ENCODE data around the gene PARP3. TPM values are rescaled to one million over a fixed set of nuclear protein-coding genes. Genes with fewer than 3 reads are reported as not detected.
"Not testable (repeated sequence)": the region's sequence is repeated elsewhere in the genome, so short reads cannot be mapped to it uniquely, and the experiment has no call there.

Gene PARP3
- total and polyA plus RNA-seq, 9 of the 15 experiments (the other 6 are each of a cell fraction or from before 2014, with no cell fraction given), result 0.46 to 6.6 (median 4.5) TPM

- H3K27me3 ChIP-seq (ENCODE audit: control insufficient read depth in 2 of 2, insufficient read depth in 2 of 2, low read length in 2 of 2); H3K9me3 ChIP-seq (replicated peaks; ENCODE audit: control insufficient read depth, insufficient read depth, low read depth, low read length); H2AFZ ChIP-seq (ENCODE audit: low read depth, low read length); ATAC-seq; H3K4me3 ChIP-seq; H3K9me1 ChIP-seq (ENCODE audit: control insufficient read depth, insufficient read depth, low read length); intact Hi-C loops (cut with micrococcal nuclease); H4K20me1 ChIP-seq (replicated peaks; ENCODE audit: control insufficient read depth, insufficient read depth, low read length); FAIRE-seq; BruUV-seq (replicated peaks); in situ Hi-C loops (cut with MboI); CTCF ChIA-PET (ENCODE audit: low intra/inter-chr PET ratio); H3K27ac ChIP-seq (ENCODE audit: extremely low read depth, low read depth, low read length); DNase-seq (ENCODE audit: extremely low read depth in 1 of 4, low spot score in 3 of 4): not testable (repeated sequence)
- H3K4me2 ChIP-seq (ENCODE audit: insufficient read depth, low read length), result peak overlapping the region; percentile 96
- H3K36me3 ChIP-seq (ENCODE audit: control insufficient read depth, insufficient read depth, low read length), result peaks cover 41% of the 10 kb centered on the region
- H3K4me1 ChIP-seq (replicated peaks in 1 of 2; ENCODE audit: control insufficient read depth in 2 of 2, insufficient read depth in 2 of 2, low read length in 2 of 2), result peaks cover 25 to 39% of the 10 kb centered on the region in 2 experiments
- POLR2A ChIA-PET, result interaction anchor here (0.6 to 6.0 kb wide), 6 partner anchors 11 to 1774 kb away, joined by 3 to 105 read pairs (median 4); partner anchors contain the start of genes ABHD14A, ABHD14B, ACY1 and POC1A
- WGBS (ENCODE audit: insufficient coverage, low coverage, missing lambda C conversion rate), result 54% methylated on average over 2 of the region's 13 CpGs
- peak overlapping the region; percentile 96 to 99; a peak in 3 of 4 replicates for H3K9ac ChIP-seq (ENCODE audit: insufficient read depth in 1 of 2, low read depth in 2 of 2, low read length in 2 of 2)
- H3K79me2 ChIP-seq (ENCODE audit: control insufficient read depth, insufficient read depth, low read length), result peaks cover 37% of the 10 kb centered on the region
- TF ChIP-seq RBFOX2 (IDR thresholded peaks at IDR 0.05; ENCODE audit: low read depth, low read length), result peak; percentile 61
- TF ChIP-seq POLR2G (IDR thresholded peaks at IDR 0.05; ENCODE audit: low read depth, low read length), result peak; percentile 52
These were observed 51.5 kb downstream of the PARP3 start for GRCh38 chr3:51993657-51994056.

GRCh38 chr3:51994530-51994929 is 52.4 kb downstream of the PARP3 start:
- H3K9ac ChIP-seq (ENCODE audit: insufficient read depth in 1 of 2, low read depth in 2 of 2, low read length in 2 of 2), result peak overlapping the region; percentile 96 to 99
- peaks cover 6% of the 10 kb centered on the region; the same call in 1 of the 2 replicates for H4K20me1 ChIP-seq (replicated peaks; ENCODE audit: control insufficient read depth, insufficient read depth, low read length)
- WGBS (ENCODE audit: insufficient coverage, low coverage, missing lambda C conversion rate), result no CpG with 5 or more reads among the region's 2 CpGs
- TF ChIP-seq ZNF740 (CRISPR knock-in tag; IDR thresholded peaks at IDR 0.05), result 0 out of 2 replicates have a peak, but pooled peaks have one; percentile 35
- TF ChIP-seq ZNF740 (tag; IDR thresholded peaks at IDR 0.05), result no peak
- no peak for TF ChIP-seq MEF2A (IDR thresholded peaks at IDR 0.05; ENCODE audit: control insufficient read depth, low read depth, low read length)
- TF ChIP-seq, protein P1, sequence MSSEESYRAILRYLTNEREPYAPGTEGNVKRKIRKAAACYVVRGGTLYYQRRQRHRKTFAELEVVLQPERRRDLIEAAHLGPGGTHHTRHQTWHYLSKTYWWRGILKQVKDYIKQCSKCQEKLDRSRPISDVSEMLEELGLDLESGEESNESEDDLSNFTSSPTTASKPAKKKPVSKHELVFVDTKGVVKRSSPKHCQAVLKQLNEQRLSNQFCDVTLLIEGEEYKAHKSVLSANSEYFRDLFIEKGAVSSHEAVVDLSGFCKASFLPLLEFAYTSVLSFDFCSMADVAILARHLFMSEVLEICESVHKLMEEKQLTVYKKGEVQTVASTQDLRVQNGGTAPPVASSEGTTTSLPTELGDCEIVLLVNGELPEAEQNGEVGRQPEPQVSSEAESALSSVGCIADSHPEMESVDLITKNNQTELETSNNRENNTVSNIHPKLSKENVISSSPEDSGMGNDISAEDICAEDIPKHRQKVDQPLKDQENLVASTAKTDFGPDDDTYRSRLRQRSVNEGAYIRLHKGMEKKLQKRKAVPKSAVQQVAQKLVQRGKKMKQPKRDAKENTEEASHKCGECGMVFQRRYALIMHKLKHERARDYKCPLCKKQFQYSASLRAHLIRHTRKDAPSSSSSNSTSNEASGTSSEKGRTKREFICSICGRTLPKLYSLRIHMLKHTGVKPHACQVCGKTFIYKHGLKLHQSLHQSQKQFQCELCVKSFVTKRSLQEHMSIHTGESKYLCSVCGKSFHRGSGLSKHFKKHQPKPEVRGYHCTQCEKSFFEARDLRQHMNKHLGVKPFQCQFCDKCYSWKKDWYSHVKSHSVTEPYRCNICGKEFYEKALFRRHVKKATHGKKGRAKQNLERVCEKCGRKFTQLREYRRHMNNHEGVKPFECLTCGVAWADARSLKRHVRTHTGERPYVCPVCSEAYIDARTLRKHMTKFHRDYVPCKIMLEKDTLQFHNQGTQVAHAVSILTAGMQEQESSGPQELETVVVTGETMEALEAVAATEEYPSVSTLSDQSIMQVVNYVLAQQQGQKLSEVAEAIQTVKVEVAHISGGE (CRISPR knock-in tag; IDR thresholded peaks at IDR 0.05), result no peak
- FAIRE-seq (no peak), ATAC-seq (no peak), DNase-seq (ENCODE audit: extremely low read depth in 1 of 4, low spot score in 3 of 4) (peak in 1 of 4 experiments; percentile 18)
- intact Hi-C loops (cut with micrococcal nuclease), result no loop called here
- no TSS peak for BruUV-seq (replicated peaks)
- CTCF ChIA-PET (ENCODE audit: low intra/inter-chr PET ratio), result no interaction called here
- in situ Hi-C loops (cut with MboI), result no loop called here
- no peaks in the 10 kb centered on the region for H3K9me1 ChIP-seq (ENCODE audit: control insufficient read depth, insufficient read depth, low read length)
- 0 out of 2 replicates have a peak, but pooled peaks cover 3% of the 10 kb centered on the region for H3K9me3 ChIP-seq (replicated peaks; ENCODE audit: control insufficient read depth, insufficient read depth, low read depth, low read length)
- H3K4me2 ChIP-seq (ENCODE audit: insufficient read depth, low read length), result peak overlapping the region; percentile 96
- H3K79me2 ChIP-seq (ENCODE audit: control insufficient read depth, insufficient read depth, low read length), result peaks cover 37% of the 10 kb centered on the region
- POLR2A ChIA-PET, result interaction anchor here (0.7 to 6.0 kb wide), 5 partner anchors 8 to 62 kb away, joined by 3 to 105 read pairs (median 10); partner anchors contain the start of genes ABHD14B and ACY1
- H3K27me3 ChIP-seq (ENCODE audit: control insufficient read depth in 2 of 2, insufficient read depth in 2 of 2, low read length in 2 of 2), result no peaks in the 10 kb centered on the region
- peaks cover 27 to 43% of the 10 kb centered on the region in 2 experiments for H3K4me1 ChIP-seq (replicated peaks in 1 of 2; ENCODE audit: control insufficient read depth in 2 of 2, insufficient read depth in 2 of 2, low read length in 2 of 2)
- H3K27ac ChIP-seq (ENCODE audit: extremely low read depth, low read depth, low read length), result peak overlapping the region; percentile 80
- H2AFZ ChIP-seq (ENCODE audit: low read depth, low read length), result no peak overlapping the region
- peak overlapping the region; percentile 67 for H3K4me3 ChIP-seq
- peaks cover 34% of the 10 kb centered on the region for H3K36me3 ChIP-seq (ENCODE audit: control insufficient read depth, insufficient read depth, low read length)
